Ishikawa (cell line): ENCODE results near the gene DHX8.
A peak's percentile ranks its signal among the peaks of the same experiment; 100 is the strongest.

Experiments used
- CEBPB ChIP-seq: IDR thresholded peaks from 2 replicates; pipeline ENCODE4 v1.6.1; 2012
- CREB1 ChIP-seq: IDR thresholded peaks from 2 replicates; pipeline ENCODE4 v1.6.1; 2012; ENCODE audit warnings: low read depth
- EGR1 ChIP-seq: IDR thresholded peaks from 2 replicates; pipeline ENCODE4 v1.6.1; 2012
- EP300 ChIP-seq: IDR thresholded peaks from 2 replicates; pipeline ENCODE4 v1.6.1; 2012; ENCODE audit warnings: borderline replicate concordance
- FOXM1 ChIP-seq: IDR thresholded peaks from 2 replicates; pipeline ENCODE4 v1.6.1; 2012; ENCODE audit warnings: low read depth, borderline replicate concordance
- MAX ChIP-seq: IDR thresholded peaks from 2 replicates; pipeline ENCODE4 v1.6.1; 2012
- NFIC ChIP-seq: IDR thresholded peaks from 2 replicates; pipeline ENCODE4 v1.6.1; 2012
- RAD21 ChIP-seq: IDR thresholded peaks from 2 replicates; pipeline ENCODE4 v1.6.1; 2012; ENCODE audit warnings: low read depth
- REST ChIP-seq: IDR thresholded peaks from 2 replicates; pipeline ENCODE4 v1.6.1; 2012; ENCODE audit warnings: low read depth, mild to moderate bottlenecking
- TAF1 ChIP-seq: IDR thresholded peaks from 2 replicates; pipeline ENCODE4 v1.6.1; 2012; ENCODE audit warnings: low read depth, mild to moderate bottlenecking
- TCF12 ChIP-seq: IDR thresholded peaks from 2 replicates; pipeline ENCODE4 v1.6.1; 2012; ENCODE audit warnings: low read depth
- TEAD4 ChIP-seq: IDR thresholded peaks from 2 replicates; pipeline ENCODE4 v1.6.1; 2012
- USF1 ChIP-seq: IDR thresholded peaks from 2 replicates; pipeline ENCODE4 v1.6.1; 2012
- YY1 ChIP-seq: IDR thresholded peaks from 2 replicates; pipeline ENCODE4 v1.6.1; 2012; ENCODE audit warnings: low read depth
- ZBTB7A ChIP-seq: IDR thresholded peaks from 2 replicates; pipeline ENCODE4 v1.6.1; 2012; ENCODE audit warnings: low read depth

Gene DHX8

GRCh38 chr17:43463241-43463640 lies 20.5 kb upstream of the DHX8 start:
- TF ChIP-seq RAD21 = no peak
- TF ChIP-seq TAF1 = no peak
- TF ChIP-seq CEBPB = no peak
- no peak for TF ChIP-seq MAX
- no peak for TF ChIP-seq EGR1
- TF ChIP-seq REST = no peak
- TF ChIP-seq USF1 = no peak
- no peak for TF ChIP-seq TCF12
- TF ChIP-seq CREB1 = no peak
- no peak for TF ChIP-seq TEAD4
- no peak for TF ChIP-seq FOXM1
- no peak for TF ChIP-seq NFIC
- TF ChIP-seq EP300 = no peak
- TF ChIP-seq ZBTB7A = no peak
- no peak for TF ChIP-seq YY1

- TF ChIP-seq CREB1 (no peak), RAD21 (no peak), NFIC (no peak)
These were observed 19.7 kb upstream of the DHX8 start for GRCh38 chr17:43464046-43464445.

- TF ChIP-seq EGR1 = no peak
- no peak for TF ChIP-seq CREB1
- no peak for TF ChIP-seq YY1
- TF ChIP-seq ZBTB7A = no peak
- no peak for TF ChIP-seq TEAD4
- TF ChIP-seq RAD21 = no peak
- TF ChIP-seq REST = no peak
- no peak for TF ChIP-seq USF1
- no peak for TF ChIP-seq TAF1
These were observed 18.7 kb upstream of the DHX8 start for GRCh38 chr17:43465049-43465448.

GRCh38 chr17:43467981-43468581 lies 15.7 kb upstream of the DHX8 start:
- TF ChIP-seq USF1 (peak; percentile 53; the same call in 1 of the 2 replicates), YY1 (no peak), ZBTB7A (no peak), REST (no peak), TAF1 (no peak), NFIC (0 out of 2 replicates have a peak, but pooled peaks have one; percentile 13), MAX (peak; percentile 76), TEAD4 (0 out of 2 replicates have a peak, but pooled peaks have one; percentile 17)
